Activated gamma-delta T cell treated with anti-CD3 and anti-CD28 coated beads, Interleukin-2, amount 50 U/mL, for 16 hours (primary cell): ENCODE data around the gene MSX1.
"Not testable (repeated sequence)": the region's sequence is repeated elsewhere in the genome, so short reads cannot be mapped to it uniquely, and the experiment has no call there.

ENCODE experiments used
- DNase-seq: peaks from one replicate; pipeline ENCODE4 v3.0.0-alpha.2; 2020; ENCODE audit warnings: low read depth

Gene MSX1

GRCh38 chr4:4859325-4859798 is at the start of gene MSX1:
Gene MSX1 (plus strand): TSS chr4:4859665. CDS start chr4:4859900, 235 bp downstream.
- DNase-seq: no peak

GRCh38 chr4:4810092-4810774 is 49.2 kb upstream of the MSX1 start:
- no peak for DNase-seq

- DNase-seq: no peak
Measured at GRCh38 chr4:4810778-4811177, 48.7 kb upstream of the MSX1 start.

- no peak for DNase-seq
Measured at GRCh38 chr4:4812145-4812794, 47.2 kb upstream of the MSX1 start.

GRCh38 chr4:4818415-4819212 is 40.9 kb upstream of the MSX1 start:
- DNase-seq: no peak

- no peak for DNase-seq
Measured at GRCh38 chr4:4819213-4819606, 40.3 kb upstream of the MSX1 start.

GRCh38 chr4:4820261-4820660 is 39.2 kb upstream of the MSX1 start:
- no peak for DNase-seq

GRCh38 chr4:4820739-4821138 is 38.7 kb upstream of the MSX1 start:
- DNase-seq: no peak

GRCh38 chr4:4821577-4821976 is 37.9 kb upstream of the MSX1 start:
- DNase-seq: no peak

GRCh38 chr4:4822286-4822685 is 37.2 kb upstream of the MSX1 start:
- DNase-seq: not testable (repeated sequence)

- DNase-seq: no peak
Measured at GRCh38 chr4:4823621-4824162, 35.8 kb upstream of the MSX1 start.

- DNase-seq: no peak
Measured at GRCh38 chr4:4824232-4824631, 35.2 kb upstream of the MSX1 start.

GRCh38 chr4:4825431-4825830 is 34.0 kb upstream of the MSX1 start:
- DNase-seq: no peak

GRCh38 chr4:4829837-4830236 is 29.6 kb upstream of the MSX1 start:
- no peak for DNase-seq

- no peak for DNase-seq
Measured at GRCh38 chr4:4831266-4831665, 28.2 kb upstream of the MSX1 start.

GRCh38 chr4:4831825-4832224 is 27.6 kb upstream of the MSX1 start:
- no peak for DNase-seq

- no peak for DNase-seq
Measured at GRCh38 chr4:4836044-4836443, 23.4 kb upstream of the MSX1 start.

- DNase-seq: no peak
Measured at GRCh38 chr4:4837316-4837715, 22.1 kb upstream of the MSX1 start.

- DNase-seq: no peak
Measured at GRCh38 chr4:4838051-4838935, 21.2 kb upstream of the MSX1 start.

- no peak for DNase-seq
Measured at GRCh38 chr4:4838936-4839810, 20.3 kb upstream of the MSX1 start.

GRCh38 chr4:4840351-4840750 is 19.1 kb upstream of the MSX1 start:
- DNase-seq: no peak
